ENCODE data around the gene CPT1C.

The CPT1C gene

GRCh38 chr19:49690656-49691242 lies at the start of gene CPT1C:
Gene CPT1C (plus strand): TSS chr19:49691116. CDS start chr19:49692253, 1,137 bp downstream.
- peak in 1 of 2 donors; percentile 21 for DNase-seq (ENCODE audit: low read depth in 2 of 2)

- peak; percentile 98 to 100 for DNase-seq (ENCODE audit: low read depth in 2 of 2)
Measured at GRCh38 chr19:49641688-49642491, 49.0 kb upstream of the CPT1C start, which contains the start of gene SCAF1. Gene SCAF1 (plus strand): TSS chr19:49642209. CDS start chr19:49645027, 2,818 bp downstream.

GRCh38 chr19:49642492-49643035 lies 48.4 kb upstream of the CPT1C start:
- DNase-seq (ENCODE audit: low read depth in 2 of 2): no peak

GRCh38 chr19:49643466-49643865 lies 47.5 kb upstream of the CPT1C start:
- DNase-seq (ENCODE audit: low read depth in 2 of 2): no peak

GRCh38 chr19:49645592-49645991 lies 45.3 kb upstream of the CPT1C start:
- DNase-seq (ENCODE audit: low read depth in 2 of 2): no peak

- no peak for DNase-seq (ENCODE audit: low read depth in 2 of 2)
Measured at GRCh38 chr19:49645995-49646394, 44.9 kb upstream of the CPT1C start.

GRCh38 chr19:49646586-49646985 lies 44.3 kb upstream of the CPT1C start:
- no peak for DNase-seq (ENCODE audit: low read depth in 2 of 2)

GRCh38 chr19:49651029-49651819 lies 39.7 kb upstream of the CPT1C start:
- DNase-seq (ENCODE audit: low read depth in 2 of 2): no peak

GRCh38 chr19:49651820-49652550 lies 38.9 kb upstream of the CPT1C start:
- no peak for DNase-seq (ENCODE audit: low read depth in 2 of 2)

DNA sequence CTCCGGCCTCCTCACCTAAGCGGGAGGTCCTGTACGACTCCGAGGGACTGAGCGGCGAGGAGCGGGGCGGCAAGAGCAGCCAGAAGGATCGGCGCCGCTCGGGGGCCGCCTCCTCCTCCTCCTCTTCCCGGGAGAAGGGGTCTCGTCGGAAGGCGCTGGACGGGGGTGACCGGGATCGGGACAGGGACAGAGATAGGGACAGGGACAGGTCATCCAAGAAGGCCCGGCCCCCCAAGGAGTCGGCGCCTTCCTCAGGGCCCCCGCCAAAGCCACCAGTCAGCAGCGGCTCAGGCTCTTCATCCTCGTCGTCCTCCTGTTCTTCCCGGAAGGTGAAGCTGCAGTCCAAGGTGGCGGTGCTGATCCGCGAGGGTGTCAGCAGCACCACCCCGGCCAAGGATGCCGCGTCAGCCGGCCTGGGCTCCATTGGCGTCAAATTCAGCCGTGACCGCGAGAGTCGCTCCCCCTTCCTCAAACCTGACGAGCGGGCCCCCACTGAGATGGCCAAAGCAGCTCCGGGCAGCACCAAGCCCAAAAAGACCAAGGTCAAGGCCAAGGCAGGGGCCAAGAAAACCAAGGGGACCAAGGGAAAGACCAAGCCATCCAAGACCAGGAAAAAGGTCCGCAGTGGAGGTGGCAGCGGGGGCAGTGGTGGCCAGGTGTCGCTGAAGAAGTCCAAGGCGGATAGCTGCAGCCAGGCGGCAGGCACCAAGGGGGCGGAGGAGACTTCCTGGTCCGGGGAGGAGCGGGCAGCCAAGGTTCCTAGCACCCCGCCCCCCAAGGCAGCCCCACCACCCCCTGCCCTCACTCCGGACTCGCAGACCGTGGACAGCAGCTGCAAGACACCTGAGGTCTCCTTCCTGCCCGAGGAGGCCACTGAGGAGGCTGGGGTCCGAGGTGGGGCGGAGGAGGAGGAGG lies 38.1 kb upstream of the CPT1C start:
- no peak for DNase-seq (ENCODE audit: low read depth in 2 of 2)

GRCh38 chr19:49653466-49653806 lies 37.5 kb upstream of the CPT1C start:
- no peak for DNase-seq (ENCODE audit: low read depth in 2 of 2)

DNA sequence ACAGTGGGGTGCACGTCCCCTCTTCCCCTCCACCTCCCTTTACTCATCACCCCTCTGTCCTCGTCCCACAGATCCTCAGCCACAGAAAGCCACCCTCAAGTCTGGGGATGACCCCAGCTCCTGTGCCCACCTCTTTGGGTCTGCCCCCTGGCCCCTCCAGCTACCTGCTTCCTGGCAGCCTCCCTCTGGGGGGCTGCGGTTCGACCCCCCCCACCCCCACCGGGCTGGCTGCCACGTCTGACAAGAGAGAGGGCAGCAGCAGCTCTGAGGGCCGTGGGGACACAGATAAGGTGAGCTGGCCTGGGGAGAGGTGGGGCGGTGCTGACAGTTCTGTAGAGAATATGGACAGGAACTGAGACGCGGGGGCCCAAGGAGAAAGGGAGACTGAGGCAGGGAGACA lies 36.3 kb upstream of the CPT1C start:
- no peak for DNase-seq (ENCODE audit: low read depth in 2 of 2)

GRCh38 chr19:49655570-49656455 lies 35.1 kb upstream of the CPT1C start:
- DNase-seq (ENCODE audit: low read depth in 2 of 2): no peak

- no peak for DNase-seq (ENCODE audit: low read depth in 2 of 2)
Measured at GRCh38 chr19:49656456-49657109, 34.3 kb upstream of the CPT1C start.

- no peak for DNase-seq (ENCODE audit: low read depth in 2 of 2)
Measured at GRCh38 chr19:49657493-49658138, 33.3 kb upstream of the CPT1C start.

- DNase-seq (ENCODE audit: low read depth in 2 of 2): no peak
Measured at GRCh38 chr19:49658139-49658517, 32.8 kb upstream of the CPT1C start.

DNA sequence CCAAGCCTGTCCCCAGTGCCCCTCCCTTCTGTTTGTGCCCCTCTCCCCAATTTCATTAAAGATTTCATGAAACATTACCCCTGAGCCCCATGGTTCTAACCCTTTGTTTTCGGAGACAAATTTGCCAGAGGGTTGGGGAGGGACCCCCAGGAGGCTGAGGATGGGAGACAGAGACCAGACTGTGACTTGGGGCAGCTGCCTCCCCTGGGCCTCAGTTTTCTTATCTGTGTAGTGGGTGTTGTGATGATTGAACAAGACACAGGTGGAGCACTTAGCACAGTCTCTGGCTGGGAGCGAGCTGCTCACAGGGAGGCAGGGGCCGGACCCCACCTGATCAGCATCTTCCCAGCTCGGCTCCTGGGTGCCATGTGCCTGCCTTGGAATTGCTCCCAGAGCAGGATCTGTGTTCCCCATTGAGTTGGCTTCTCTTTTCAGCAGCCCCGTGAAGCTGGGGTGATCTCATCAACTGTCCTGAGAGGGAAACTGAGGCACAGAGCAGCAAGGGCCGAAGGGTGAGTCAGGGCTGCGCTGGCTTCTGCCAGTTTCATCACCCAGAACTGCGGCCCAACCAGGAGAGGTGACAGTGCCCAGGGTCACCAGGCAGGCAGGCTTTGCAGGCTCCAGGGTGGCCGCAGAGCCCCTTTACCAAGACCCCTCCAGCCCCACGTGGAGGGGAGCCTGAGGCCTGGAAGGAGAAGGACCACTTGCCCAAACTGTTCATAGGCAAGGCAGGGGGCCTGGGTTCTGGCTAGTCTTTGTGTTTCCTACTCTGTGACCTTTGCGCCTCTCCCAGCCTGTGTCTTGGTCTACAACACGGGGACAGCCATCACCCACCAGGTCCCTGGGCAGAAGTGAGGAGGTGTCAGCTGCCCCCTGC lies 32.1 kb upstream of the CPT1C start:
- DNase-seq (ENCODE audit: low read depth in 2 of 2): no peak
